K562 (cell line): ENCODE results near the gene MTHFR. TPM values are rescaled to one million over a fixed set of nuclear protein-coding genes. Genes with fewer than 3 reads are reported as not detected.

Experiments
- BRCA1 ChIP-seq, 2 experiments: fragments of 450-650 bp in 1 of 2; sonication (generic) in 1 of 2; formaldehyde crosslinking in 1 of 2; IDR thresholded peaks; 2 replicates each; pipeline versions ENCODE4 v1.5.0 to v1.6.1; 2017 to 2020; ENCODE audit warnings: mild to moderate bottlenecking in 1 of 2, missing genetic modification reagents in 1 of 2
- CBFA2T3 ChIP-seq: fragments of 450-650 bp; IDR thresholded peaks from 2 replicates; pipeline ENCODE4 v1.6.1; 2017
- FOXK2 ChIP-seq, 2 experiments: fragments of 450-650 bp; IDR thresholded peaks in 1 of 2; conservative IDR thresholded peaks in 1 of 2; 2 replicates each; pipeline ENCODE4 v1.6.1; 2016; ENCODE audit warnings: low read depth in 2 of 2, mild to moderate bottlenecking in 1 of 2
- IFI16 ChIP-seq: fragments of 250-450 bp; sonication (Bioruptor Pico); IDR thresholded peaks from 2 replicates; pipeline ENCODE4 v2.1.2; 2022; ENCODE audit warnings: mild to moderate bottlenecking, inconsistent platforms
- JUND ChIP-seq, 2 experiments: IDR thresholded peaks; 2 replicates in 1 of 2; 3 replicates in 1 of 2; pipeline ENCODE4 v1.6.1; 2011; ENCODE audit warnings: borderline replicate concordance in 2 of 2, low read depth in 2 of 2, low read length in 2 of 2, improper control_type of control experiment in 1 of 2, missing biosample characterization in 1 of 2, missing genetic modification characterization in 1 of 2, missing genetic modification reagents in 1 of 2
- KDM1A ChIP-seq, 2 experiments: fragments of 450-650 bp; IDR thresholded peaks; 2 replicates each; pipeline ENCODE4 v1.6.1; 2016; ENCODE audit warnings: mild to moderate bottlenecking in 2 of 2
- MAFF ChIP-seq: IDR thresholded peaks from 2 replicates; pipeline ENCODE4 v1.6.1; 2012; ENCODE audit warnings: low read length, improper control_type of control experiment
- MED1 ChIP-seq: sonication (generic); formaldehyde crosslinking; IDR thresholded peaks from 2 replicates; pipeline ENCODE4 v1.8.1; 2023; ENCODE audit warnings: missing genetic modification reagents, borderline replicate concordance
- MEIS2 ChIP-seq: fragments of 450-650 bp; IDR thresholded peaks from 2 replicates; pipeline ENCODE4 v1.6.1; 2014; ENCODE audit warnings: mild to moderate bottlenecking; ENCODE audit not compliant: partially characterized antibody
- PRMT5 ChIP-seq: sonication (generic); formaldehyde crosslinking; IDR thresholded peaks from 2 replicates; pipeline ENCODE4 v1.5.0; 2020; ENCODE audit warnings: missing genetic modification reagents
- SNIP1 ChIP-seq: fragments of 450-650 bp; IDR thresholded peaks from 2 replicates; pipeline ENCODE4 v1.7.1; 2017; ENCODE audit warnings: low read depth, mild to moderate bottlenecking
- TARDBP ChIP-seq: fragments of 450-650 bp; IDR thresholded peaks from 2 replicates; pipeline ENCODE4 v1.6.1; 2016
- ZNF124 ChIP-seq: sonication (generic); formaldehyde crosslinking; IDR thresholded peaks from 2 replicates; pipeline ENCODE4 v1.8.1; 2022; ENCODE audit warnings: missing genetic modification reagents
- ZNF217 ChIP-seq: sonication (generic); formaldehyde crosslinking; IDR thresholded peaks from 2 replicates; pipeline ENCODE4 v1.8.0; 2022; ENCODE audit warnings: mild to moderate bottlenecking, missing genetic modification reagents
- ZNF239 ChIP-seq: fragments of 250-450 bp; sonication (Bioruptor Pico); IDR thresholded peaks from 2 replicates; pipeline ENCODE4 v1.4.0; 2020; ENCODE audit warnings: mild to moderate bottlenecking
- ZNF589 ChIP-seq: fragments of 200-800 bp; sonication (Bioruptor generic); IDR thresholded peaks from 2 replicates; pipeline ENCODE4 v1.6.1; 2016; ENCODE audit warnings: low read depth, missing genetic modification characterization, missing compliant biosample characterization
- polyA plus RNA-seq, 8 experiments: library from polyadenylated mRNA; depleted of rRNA in 4 of 8; stranded (reverse) in 5 of 8; unstranded in 3 of 8; fragments of >200 nt; fragmentation: Nextera tagmentation in 2 of 8; fragmentation: Illumina TruSeq in 1 of 8; extraction: Ambion mirVana in 2 of 8; extraction: Trizol in 1 of 8; gene quantifications; 2 replicates each; pipeline versions ENCODE4 v1.2.1 to v1.2.3, GENCODE V29; 2011 to 2014; ENCODE audit warnings: inconsistent platforms in 1 of 8, missing spikeins in 1 of 8
- total RNA-seq, 7 experiments: library from RNA; depleted of rRNA in 6 of 7; stranded (reverse); fragments of >200 nt in 6 of 7; fragmentation: Illumina TruSeq in 2 of 7; extraction: Trizol in 2 of 7; gene quantifications; 2 replicates each; pipeline versions ENCODE4 v1.2.1 to v1.2.3, GENCODE V29; 2011 to 2021; ENCODE audit warnings: low replicate concordance in 1 of 7
- TF ChIP-seq, protein P1 (sequence below): fragments of 450-650 bp; IDR thresholded peaks from 2 replicates; pipeline ENCODE4 v1.6.1; 2014; ENCODE audit warnings: low read depth, mild to moderate bottlenecking, moderate library complexity, borderline replicate concordance
- TF ChIP-seq, protein P2 (sequence below): fragments of 450-650 bp; IDR thresholded peaks from 2 replicates; pipeline ENCODE4 v1.6.1; 2016
- TF ChIP-seq, protein P3 (sequence below): fragments of 150-350 bp; conservative IDR thresholded peaks from 2 replicates; pipeline ENCODE4 v1.6.1; 2014; ENCODE audit warnings: low read length
- TF ChIP-seq, protein P4 (sequence below), 2 experiments: fragments of 200-800 bp in 1 of 2; sonication (Bioruptor generic) in 1 of 2; sonication (generic) in 1 of 2; formaldehyde crosslinking in 1 of 2; IDR thresholded peaks in 1 of 2; conservative IDR thresholded peaks in 1 of 2; 2 replicates each; pipeline versions ENCODE4 v1.5.0 to v1.6.1; 2016 to 2020; ENCODE audit warnings: missing compliant biosample characterization in 1 of 2, missing genetic modification characterization in 1 of 2, missing genetic modification reagents in 1 of 2

Gene MTHFR
- total and polyA plus RNA-seq, 9 of the 15 experiments (the other 6 are each of a cell fraction or from before 2014, with no cell fraction given): 5.0 to 104 (median 62.6) TPM

DNA sequence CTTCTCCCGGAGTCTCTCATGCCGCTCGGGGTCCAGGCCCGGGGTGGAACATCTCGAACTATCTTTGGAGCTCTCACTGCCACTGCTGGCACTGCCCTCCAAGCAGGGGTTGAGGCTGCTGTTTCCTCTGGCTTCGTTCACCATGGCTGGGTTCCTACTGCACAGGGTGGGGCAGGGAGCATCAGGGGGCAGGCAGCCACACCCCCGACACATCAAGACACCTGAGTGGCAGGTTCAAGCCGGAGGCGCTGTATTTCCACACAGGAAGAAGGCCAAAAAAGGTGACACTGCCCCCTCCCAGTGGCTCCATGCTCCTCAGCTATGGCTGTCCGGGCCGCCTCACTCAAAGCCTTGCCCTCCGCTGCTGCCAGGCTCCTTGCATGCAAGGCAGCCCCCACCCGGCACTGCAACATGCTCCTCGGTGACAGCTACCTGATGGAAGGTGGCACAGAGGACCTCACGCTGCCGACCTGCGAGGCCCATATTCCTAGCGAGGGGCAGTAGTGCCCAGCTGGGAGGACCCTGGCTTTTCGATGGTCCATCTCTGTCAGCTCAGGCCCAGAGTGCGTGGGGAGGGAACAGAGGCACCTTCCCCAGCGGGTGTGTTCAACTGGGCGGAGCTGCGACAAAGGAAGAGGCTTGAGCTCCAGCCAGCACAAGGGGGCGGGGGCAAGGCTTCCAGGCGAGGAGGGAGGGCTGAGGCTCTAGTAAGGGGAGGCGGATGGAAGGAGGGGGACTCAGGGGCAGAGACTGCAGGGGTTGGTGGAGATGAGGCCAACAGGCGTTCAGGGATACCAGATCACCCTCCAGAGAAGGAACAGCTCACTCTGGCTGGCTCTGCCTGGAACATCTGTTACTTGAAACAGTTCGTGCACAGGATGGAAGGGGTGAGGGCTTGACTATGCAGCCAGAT is 2.5 kb downstream of the MTHFR start (continued):
- TF ChIP-seq, protein P1, sequence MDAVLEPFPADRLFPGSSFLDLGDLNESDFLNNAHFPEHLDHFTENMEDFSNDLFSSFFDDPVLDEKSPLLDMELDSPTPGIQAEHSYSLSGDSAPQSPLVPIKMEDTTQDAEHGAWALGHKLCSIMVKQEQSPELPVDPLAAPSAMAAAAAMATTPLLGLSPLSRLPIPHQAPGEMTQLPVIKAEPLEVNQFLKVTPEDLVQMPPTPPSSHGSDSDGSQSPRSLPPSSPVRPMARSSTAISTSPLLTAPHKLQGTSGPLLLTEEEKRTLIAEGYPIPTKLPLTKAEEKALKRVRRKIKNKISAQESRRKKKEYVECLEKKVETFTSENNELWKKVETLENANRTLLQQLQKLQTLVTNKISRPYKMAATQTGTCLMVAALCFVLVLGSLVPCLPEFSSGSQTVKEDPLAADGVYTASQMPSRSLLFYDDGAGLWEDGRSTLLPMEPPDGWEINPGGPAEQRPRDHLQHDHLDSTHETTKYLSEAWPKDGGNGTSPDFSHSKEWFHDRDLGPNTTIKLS: no peak
- TF ChIP-seq JUND (IDR thresholded peaks at IDR 0.05; ENCODE audit: borderline replicate concordance, low read depth, low read length) (0 out of 2 replicates have a peak, but pooled peaks have one; percentile 44), JUND (tag; IDR thresholded peaks at IDR 0.05; ENCODE audit: borderline replicate concordance, low read depth, low read length) (peak; percentile 44; the same call in 1 of the 3 replicates), MEIS2 (peak; percentile 41), ZNF124 (no peak), CBFA2T3 (no peak), ZNF239 (CRISPR knock-in tag) (no peak), MED1 (CRISPR knock-in tag) (no peak), PRMT5 (CRISPR knock-in tag) (no peak; the same call in 1 of the 2 replicates), MAFF (no peak), KDM1A (IDR thresholded peaks at IDR 0.05) (no peak), TARDBP (0 out of 2 replicates have a peak, but pooled peaks have one; percentile 18), BRCA1 (IDR thresholded peaks at IDR 0.05) (no peak), BRCA1 (CRISPR knock-in tag; IDR thresholded peaks at IDR 0.05) (no peak), ZNF589 (CRISPR knock-in tag) (no peak), FOXK2 (conservative IDR thresholded peaks at IDR 0.05 in 1 of 2, IDR thresholded peaks at IDR 0.05 in 1 of 2; ENCODE audit: low read depth in 2 of 2) (peak; percentile 86 to 92), IFI16 (CRISPR knock-in tag) (no peak), SNIP1 (no peak), ZNF217 (CRISPR knock-in tag) (no peak)
- TF ChIP-seq, protein P2, sequence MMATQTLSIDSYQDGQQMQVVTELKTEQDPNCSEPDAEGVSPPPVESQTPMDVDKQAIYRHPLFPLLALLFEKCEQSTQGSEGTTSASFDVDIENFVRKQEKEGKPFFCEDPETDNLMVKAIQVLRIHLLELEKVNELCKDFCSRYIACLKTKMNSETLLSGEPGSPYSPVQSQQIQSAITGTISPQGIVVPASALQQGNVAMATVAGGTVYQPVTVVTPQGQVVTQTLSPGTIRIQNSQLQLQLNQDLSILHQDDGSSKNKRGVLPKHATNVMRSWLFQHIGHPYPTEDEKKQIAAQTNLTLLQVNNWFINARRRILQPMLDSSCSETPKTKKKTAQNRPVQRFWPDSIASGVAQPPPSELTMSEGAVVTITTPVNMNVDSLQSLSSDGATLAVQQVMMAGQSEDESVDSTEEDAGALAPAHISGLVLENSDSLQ: peak; percentile 61; the same call in 1 of the 2 replicates
- TF ChIP-seq, protein P3, sequence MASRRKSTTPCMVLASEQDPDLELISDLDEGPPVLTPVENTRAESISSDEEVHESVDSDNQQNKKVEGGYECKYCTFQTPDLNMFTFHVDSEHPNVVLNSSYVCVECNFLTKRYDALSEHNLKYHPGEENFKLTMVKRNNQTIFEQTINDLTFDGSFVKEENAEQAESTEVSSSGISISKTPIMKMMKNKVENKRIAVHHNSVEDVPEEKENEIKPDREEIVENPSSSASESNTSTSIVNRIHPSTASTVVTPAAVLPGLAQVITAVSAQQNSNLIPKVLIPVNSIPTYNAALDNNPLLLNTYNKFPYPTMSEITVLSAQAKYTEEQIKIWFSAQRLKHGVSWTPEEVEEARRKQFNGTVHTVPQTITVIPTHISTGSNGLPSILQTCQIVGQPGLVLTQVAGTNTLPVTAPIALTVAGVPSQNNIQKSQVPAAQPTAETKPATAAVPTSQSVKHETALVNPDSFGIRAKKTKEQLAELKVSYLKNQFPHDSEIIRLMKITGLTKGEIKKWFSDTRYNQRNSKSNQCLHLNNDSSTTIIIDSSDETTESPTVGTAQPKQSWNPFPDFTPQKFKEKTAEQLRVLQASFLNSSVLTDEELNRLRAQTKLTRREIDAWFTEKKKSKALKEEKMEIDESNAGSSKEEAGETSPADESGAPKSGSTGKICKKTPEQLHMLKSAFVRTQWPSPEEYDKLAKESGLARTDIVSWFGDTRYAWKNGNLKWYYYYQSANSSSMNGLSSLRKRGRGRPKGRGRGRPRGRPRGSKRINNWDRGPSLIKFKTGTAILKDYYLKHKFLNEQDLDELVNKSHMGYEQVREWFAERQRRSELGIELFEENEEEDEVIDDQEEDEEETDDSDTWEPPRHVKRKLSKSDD: no peak
- TF ChIP-seq, protein P4, sequence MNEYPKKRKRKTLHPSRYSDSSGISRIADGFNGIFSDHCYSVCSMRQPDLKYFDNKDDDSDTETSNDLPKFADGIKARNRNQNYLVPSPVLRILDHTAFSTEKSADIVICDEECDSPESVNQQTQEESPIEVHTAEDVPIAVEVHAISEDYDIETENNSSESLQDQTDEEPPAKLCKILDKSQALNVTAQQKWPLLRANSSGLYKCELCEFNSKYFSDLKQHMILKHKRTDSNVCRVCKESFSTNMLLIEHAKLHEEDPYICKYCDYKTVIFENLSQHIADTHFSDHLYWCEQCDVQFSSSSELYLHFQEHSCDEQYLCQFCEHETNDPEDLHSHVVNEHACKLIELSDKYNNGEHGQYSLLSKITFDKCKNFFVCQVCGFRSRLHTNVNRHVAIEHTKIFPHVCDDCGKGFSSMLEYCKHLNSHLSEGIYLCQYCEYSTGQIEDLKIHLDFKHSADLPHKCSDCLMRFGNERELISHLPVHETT (CRISPR knock-in tag; conservative IDR thresholded peaks at IDR 0.05 in 1 of 2, IDR thresholded peaks at IDR 0.05 in 1 of 2): no peak
